ENCODE data around the gene ABCC8.

The ABCC8 gene

GRCh38 chr11:17494019-17494418 lies 17.4 kb upstream of the ABCC8 start:
- no peak for DNase-seq
- TF ChIP-seq POLR2A (IDR thresholded peaks at IDR 0.05; ENCODE audit: low read length) (no peak), GATA1 (IDR thresholded peaks at IDR 0.05; ENCODE audit: low read depth, low read length) (no peak)

GRCh38 chr11:17490938-17491337 lies 14.3 kb upstream of the ABCC8 start:
- no peak for TF ChIP-seq POLR2A (IDR thresholded peaks at IDR 0.05; ENCODE audit: low read length)
- TF ChIP-seq GATA1 (IDR thresholded peaks at IDR 0.05; ENCODE audit: low read depth, low read length): no peak

GRCh38 chr11:17490232-17490631 lies 13.6 kb upstream of the ABCC8 start:
- no peak for TF ChIP-seq POLR2A (IDR thresholded peaks at IDR 0.05; ENCODE audit: low read length)
- TF ChIP-seq GATA1 (IDR thresholded peaks at IDR 0.05; ENCODE audit: low read depth, low read length): no peak
- no peak for DNase-seq

More at GRCh38 chr11:17490938-17491337, 14.3 kb upstream of the ABCC8 start:
- no peak for DNase-seq

- DNase-seq: no peak
- TF ChIP-seq POLR2A (IDR thresholded peaks at IDR 0.05; ENCODE audit: low read length) (no peak), GATA1 (IDR thresholded peaks at IDR 0.05; ENCODE audit: low read depth, low read length) (no peak)
Measured at GRCh38 chr11:17489751-17490150, 13.1 kb upstream of the ABCC8 start.

- no peak for TF ChIP-seq GATA1 (IDR thresholded peaks at IDR 0.05; ENCODE audit: low read depth, low read length)
- no peak for TF ChIP-seq POLR2A (IDR thresholded peaks at IDR 0.05; ENCODE audit: low read length)
- DNase-seq: no peak
Measured at GRCh38 chr11:17488563-17488962, 11.9 kb upstream of the ABCC8 start.

- no peak for DNase-seq
- TF ChIP-seq GATA1 (IDR thresholded peaks at IDR 0.05; ENCODE audit: low read depth, low read length) (no peak), POLR2A (IDR thresholded peaks at IDR 0.05; ENCODE audit: low read length) (no peak)
Measured at GRCh38 chr11:17486646-17487045, 10.0 kb upstream of the ABCC8 start.

- no peak for DNase-seq
- no peak for TF ChIP-seq POLR2A (IDR thresholded peaks at IDR 0.05; ENCODE audit: low read length)
- TF ChIP-seq GATA1 (IDR thresholded peaks at IDR 0.05; ENCODE audit: low read depth, low read length): no peak
Measured at GRCh38 chr11:17483505-17483904, 6.9 kb upstream of the ABCC8 start.

- TF ChIP-seq GATA1 (IDR thresholded peaks at IDR 0.05; ENCODE audit: low read depth, low read length) (no peak), POLR2A (IDR thresholded peaks at IDR 0.05; ENCODE audit: low read length) (no peak)
- no peak for DNase-seq
Measured at GRCh38 chr11:17481905-17482304, 5.3 kb upstream of the ABCC8 start.

GRCh38 chr11:17479284-17480214 lies 2.9 kb upstream of the ABCC8 start:
- DNase-seq: no peak
- no peak for TF ChIP-seq POLR2A (IDR thresholded peaks at IDR 0.05; ENCODE audit: low read length)

- TF ChIP-seq GATA1 (IDR thresholded peaks at IDR 0.05; ENCODE audit: low read depth, low read length) (no peak), POLR2A (IDR thresholded peaks at IDR 0.05; ENCODE audit: low read length) (no peak)
- DNase-seq: no peak
Measured at GRCh38 chr11:17478070-17478469, 1.4 kb upstream of the ABCC8 start.

- DNase-seq: no peak
- TF ChIP-seq GATA1 (IDR thresholded peaks at IDR 0.05; ENCODE audit: low read depth, low read length) (no peak), POLR2A (IDR thresholded peaks at IDR 0.05; ENCODE audit: low read length) (no peak)
Measured at GRCh38 chr11:17477361-17477760, 716 bp upstream of the ABCC8 start.

GRCh38 chr11:17477084-17477333 lies 364 bp upstream of the ABCC8 start:
- DNase-seq: no peak
- TF ChIP-seq GATA1 (IDR thresholded peaks at IDR 0.05; ENCODE audit: low read depth, low read length) (no peak), POLR2A (IDR thresholded peaks at IDR 0.05; ENCODE audit: low read length) (no peak)

GRCh38 chr11:17475666-17476316 lies 854 bp downstream of the ABCC8 start:
- TF ChIP-seq GATA1 (IDR thresholded peaks at IDR 0.05; ENCODE audit: low read depth, low read length): no peak
- no peak for TF ChIP-seq POLR2A (IDR thresholded peaks at IDR 0.05; ENCODE audit: low read length)
- DNase-seq: no peak

- TF ChIP-seq POLR2A (IDR thresholded peaks at IDR 0.05; ENCODE audit: low read length): no peak
- no peak for TF ChIP-seq GATA1 (IDR thresholded peaks at IDR 0.05; ENCODE audit: low read depth, low read length)
- no peak for DNase-seq
Measured at GRCh38 chr11:17473071-17473744, 3.4 kb downstream of the ABCC8 start.

Data from erythroblast (primary cell).